Hindlimb muscle (tissue), 1 donor: ENCODE measurements around the gene AMOTL2. TPM values are rescaled to one million over a fixed set of nuclear protein-coding genes. Genes with fewer than 3 reads are reported as not detected.
A peak's percentile ranks its signal among the peaks of the same experiment; 100 is the strongest.

Source experiments
- DNase-seq: peaks from one replicate; pipeline ENCODE4 v3.0.0-alpha.2; 2013
- polyA plus RNA-seq: library from polyadenylated mRNA; unstranded; fragments of 120-200 nt; gene quantifications from one replicate; pipeline ENCODE4 v1.2.1, GENCODE V29; 2013; ENCODE audit not compliant: insufficient read length

AMOTL2 gene
- polyA plus RNA-seq, 1 donor, result 73.7 TPM

GRCh38 chr3:134314588-134315285 lies 59.5 kb downstream of the AMOTL2 start:
- no peak for DNase-seq

GRCh38 chr3:134313847-134314587 lies 60.2 kb downstream of the AMOTL2 start:
- no peak for DNase-seq

DNA sequence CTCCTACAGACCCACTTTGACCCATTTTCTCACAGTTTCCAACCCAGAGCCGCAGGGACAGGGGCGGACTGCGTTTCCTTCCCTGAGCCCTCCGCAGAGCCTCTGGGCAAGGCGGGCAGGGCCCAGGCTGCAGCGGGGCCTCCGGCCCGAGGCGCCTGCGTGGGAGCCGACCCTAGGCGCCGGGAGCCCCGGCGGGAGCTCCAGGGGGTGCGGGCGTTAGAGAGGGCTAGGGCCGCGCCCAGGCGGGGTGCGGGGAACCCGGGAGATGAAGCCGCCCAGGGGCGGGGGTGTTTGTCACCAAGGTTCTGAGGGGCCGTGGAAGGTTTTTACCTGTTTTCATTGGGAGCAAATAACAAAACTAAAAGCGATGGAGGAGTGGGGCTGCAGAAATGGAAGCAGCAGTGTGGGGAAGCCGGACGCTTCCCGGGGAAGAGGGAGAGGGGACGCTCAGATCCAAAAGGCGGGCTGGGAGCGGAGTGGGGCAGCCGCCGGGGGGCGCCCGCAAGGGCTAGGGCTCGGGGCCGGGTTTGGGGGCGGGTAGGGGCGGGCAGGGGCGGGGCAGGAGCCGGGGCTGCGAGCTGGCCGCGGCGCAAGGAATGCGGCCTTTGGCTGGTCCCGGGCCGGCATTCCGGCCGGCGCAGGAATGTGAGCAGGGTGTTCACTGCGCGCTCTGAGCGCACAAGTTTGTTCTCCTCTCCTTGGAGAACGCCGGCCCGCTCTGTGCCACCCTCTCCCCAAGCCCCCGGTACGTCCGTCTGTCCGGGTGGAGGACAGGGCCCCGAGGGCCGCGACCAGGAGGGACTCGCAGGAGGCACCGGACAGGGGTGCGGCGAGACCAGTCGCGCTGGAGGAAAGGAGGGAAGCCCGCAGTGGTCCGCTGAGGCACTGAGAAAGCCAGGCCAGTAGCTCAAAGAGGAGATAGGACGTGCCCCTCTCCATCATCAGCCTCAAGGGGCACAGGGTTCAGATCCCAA lies 61.1 kb downstream of the AMOTL2 start:
- DNase-seq, result peak; percentile 76

DNA sequence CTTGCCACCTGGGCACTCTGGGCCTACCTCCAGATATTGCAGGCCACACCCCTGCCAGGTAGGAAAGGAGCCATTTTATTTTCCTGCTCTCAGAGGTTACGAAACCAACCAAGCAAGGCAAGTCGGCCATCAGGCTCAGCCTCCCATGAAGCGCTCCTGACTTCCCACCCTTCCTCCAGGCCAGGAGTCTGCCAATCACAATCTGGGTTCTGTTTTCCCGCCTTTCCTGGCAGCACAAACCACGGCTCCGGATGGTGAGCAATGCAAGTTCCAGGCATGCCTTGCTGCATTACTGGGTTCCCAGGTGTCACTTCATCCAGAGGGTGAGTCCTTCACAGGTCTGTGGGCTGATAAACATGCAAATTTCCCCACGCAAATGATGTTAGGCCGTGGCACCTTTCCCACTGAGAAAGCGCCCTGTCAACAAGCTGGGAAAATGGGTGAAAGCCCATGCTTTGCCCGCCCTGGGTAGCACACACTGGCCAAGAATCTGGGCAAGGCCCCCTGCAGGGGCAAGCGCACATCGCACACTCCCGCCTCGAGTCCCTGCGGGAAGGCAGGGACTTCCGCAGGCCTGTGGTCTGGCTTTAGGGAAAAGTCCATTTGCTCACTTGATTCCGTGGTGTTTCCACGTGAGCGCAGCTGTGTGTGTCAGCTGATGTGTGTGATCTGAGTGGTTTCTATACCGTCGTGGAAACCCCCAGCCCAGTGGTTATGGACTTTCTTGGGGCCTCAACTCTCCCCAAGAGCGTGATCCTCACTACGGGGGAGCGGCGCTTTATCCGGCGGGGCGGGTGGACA lies 62.0 kb downstream of the AMOTL2 start:
- no peak for DNase-seq

DNA sequence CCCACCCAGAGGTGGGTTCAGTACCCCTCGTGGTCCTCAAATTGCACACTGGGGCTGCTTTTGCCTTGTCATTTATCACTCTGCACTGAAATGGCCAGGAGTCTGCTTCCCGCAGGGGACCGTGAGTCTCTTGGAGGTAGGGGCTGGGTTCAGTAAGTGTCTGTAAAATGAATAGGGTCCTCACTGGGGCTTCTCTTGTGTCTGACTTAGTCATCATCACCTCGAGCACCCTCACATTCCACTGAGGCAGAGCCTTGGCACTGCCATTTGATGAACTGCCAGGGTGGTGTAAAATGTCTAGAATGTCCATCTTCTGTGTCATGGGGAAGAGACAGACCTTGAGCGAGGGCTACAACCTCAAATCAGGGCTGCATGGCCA lies 62.6 kb downstream of the AMOTL2 start:
- DNase-seq, result no peak

DNA sequence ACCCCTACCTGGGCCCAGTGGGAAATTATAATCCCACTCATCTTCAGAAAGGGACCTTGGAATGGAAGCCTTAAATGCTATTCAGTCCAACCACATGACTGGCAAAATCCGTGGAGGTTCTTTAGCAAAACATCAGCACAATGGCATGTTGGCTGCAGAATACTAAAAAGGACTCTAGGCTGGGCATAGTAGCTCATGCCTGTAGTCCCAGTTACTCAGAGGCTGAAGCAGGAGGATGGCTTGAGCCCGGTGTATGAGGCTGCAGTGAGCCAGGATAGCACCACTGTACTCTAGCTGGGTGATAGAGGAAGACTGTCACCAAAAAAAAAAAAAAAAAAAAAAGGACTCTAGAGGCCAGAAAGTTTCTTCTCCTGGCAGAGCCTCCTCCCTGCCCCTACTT lies 63.0 kb downstream of the AMOTL2 start:
- DNase-seq, result no peak

GRCh38 chr3:134309987-134310700 lies 64.1 kb downstream of the AMOTL2 start:
- no peak for DNase-seq

DNA sequence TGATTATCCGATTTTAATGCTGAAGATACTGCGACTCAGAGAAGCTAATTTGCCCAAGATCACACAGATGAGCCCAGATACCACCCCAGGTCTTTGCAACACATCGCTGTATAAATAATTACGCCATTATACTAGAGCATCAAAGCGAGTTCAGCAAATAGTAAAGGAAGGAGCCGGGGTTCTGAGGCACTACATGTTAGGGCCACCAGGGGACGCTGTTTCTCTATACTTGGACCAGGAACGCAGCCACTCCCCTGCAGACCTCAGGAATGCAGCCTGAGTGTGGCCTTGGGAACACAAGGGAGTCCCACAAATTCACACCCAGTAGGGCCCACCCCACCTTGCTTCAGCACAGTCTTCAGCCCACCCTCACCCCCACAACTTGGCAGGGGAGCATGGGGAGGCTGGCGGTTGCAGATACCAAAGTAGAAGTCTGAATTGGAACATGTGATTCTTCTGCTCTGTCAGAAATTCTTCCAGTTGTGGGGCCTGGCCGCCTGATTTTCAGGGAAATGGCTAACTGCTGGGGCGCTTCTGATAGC lies 65.8 kb downstream of the AMOTL2 start:
- peak; percentile 84 for DNase-seq

- DNase-seq, result no peak
These were observed 66.8 kb downstream of the AMOTL2 start for GRCh38 chr3:134307425-134307824.

DNA sequence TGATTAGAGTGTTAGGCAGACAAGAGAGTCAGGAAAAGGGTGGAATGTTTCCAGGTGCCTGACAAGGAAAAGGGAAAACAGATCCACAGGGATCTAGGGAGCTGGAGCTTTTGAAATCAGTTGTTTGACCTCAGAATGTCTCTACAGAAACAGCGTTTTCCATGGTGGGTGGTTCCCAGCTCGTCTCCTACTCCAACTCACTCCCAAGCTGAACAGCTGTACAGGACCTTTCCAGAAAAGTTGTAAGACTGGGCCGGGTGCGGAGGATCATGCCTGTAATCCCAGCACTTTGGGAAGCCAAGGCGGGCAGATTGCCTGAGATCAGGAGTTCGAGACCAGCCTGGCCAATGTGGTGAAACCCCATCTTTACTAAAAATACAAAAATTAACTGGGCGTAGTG lies 67.9 kb downstream of the AMOTL2 start:
- no peak for DNase-seq

Other genes with a start within 250 kb of the AMOTL2 start
- gene RYK, start 123.6 kb downstream of the AMOTL2 start, polyA plus RNA-seq, result 52.3 TPM
- 60.3 TPM for gene ANAPC13, start 111.5 kb upstream of the AMOTL2 start, polyA plus RNA-seq
- 35.5 TPM for gene CEP63, start 111.6 kb upstream of the AMOTL2 start, polyA plus RNA-seq